K562 (cell line): ENCODE data around the gene AQP2. TPM values are rescaled to one million over a fixed set of nuclear protein-coding genes. Genes with fewer than 3 reads are reported as not detected.

ENCODE experiments used
- ATAC-seq: fragments of 200-7000 bp; cut with Tn5 transposase; 3 replicates; pipeline ENCODE4 v1.9.1; 2020; ENCODE audit warnings: moderate library complexity
- BruUV-seq: library from RNA; stranded (reverse); fragments of 400-500 nt; replicated peaks from 2 replicates; lab custom pipeline; 2021; lab: Mats Ljungman, UMichigan
- CTCF ChIA-PET: fragments of 300-600 bp; formaldehyde crosslinking; extraction: SDS; loops from one replicate; lab custom pipeline; 2021; ENCODE audit warnings: low intra/inter-chr PET ratio; lab: Yijun Ruan, JAX
- POLR2A ChIA-PET: fragments of 300-600, 350-650 bp; sonication (Branson Sonifier 250); formaldehyde crosslinking; extraction: SDS; loops from one replicate; lab custom pipeline; 2021; ENCODE audit warnings: antibody characterized with exemption, inconsistent platforms; lab: Yijun Ruan, JAX
- DNase-seq, 4 experiments: peaks; one replicate each; pipeline versions ENCODE4 v3.0.0 to v3.0.0-alpha.2; 2011 to 2018; ENCODE audit warnings: low spot score in 3 of 4, mixed read lengths in 3 of 4; ENCODE audit errors: extremely low read depth in 1 of 4
- FAIRE-seq: peaks from 2 replicates; lab custom pipeline; 2011; peaks lifted over from hg19 to GRCh38; lab: Jason Lieb, UNC
- H2AFZ ChIP-seq: 2 replicates; pipeline ENCODE4 v1.6.0; 2011; ENCODE audit warnings: low read depth, low read length, control low read depth, inconsistent platforms
- H3K27ac ChIP-seq: fragments of 200-600 bp; 3 replicates; pipeline ENCODE4 v1.8.0; 2011; ENCODE audit warnings: low read depth, mild to moderate bottlenecking, control low read depth, inconsistent platforms, low read length, moderate library complexity, mixed read lengths; ENCODE audit errors: extremely low read depth
- H3K27me3 ChIP-seq, 2 experiments: fragments of 300-600 bp in 1 of 2; 2 replicates in 1 of 2; 3 replicates in 1 of 2; pipeline versions ENCODE4 v1.6.0 to v1.8.0; 2011; ENCODE audit warnings: inconsistent platforms in 2 of 2, low read length in 2 of 2, mild to moderate bottlenecking in 1 of 2, mixed read lengths in 1 of 2, moderate library complexity in 1 of 2; ENCODE audit not compliant: control insufficient read depth in 2 of 2, insufficient read depth in 2 of 2
- H3K36me3 ChIP-seq: fragments of 300-600 bp; 3 replicates; pipeline ENCODE4 v1.8.0; 2011; ENCODE audit warnings: mild to moderate bottlenecking, low read length, inconsistent platforms; ENCODE audit not compliant: control insufficient read depth, insufficient read depth
- H3K4me1 ChIP-seq, 2 experiments: fragments of 200-600 bp in 1 of 2; replicated peaks in 1 of 2; 2 replicates in 1 of 2; 3 replicates in 1 of 2; pipeline versions ENCODE4 v1.5.1 to v1.8.0; 2011; ENCODE audit warnings: inconsistent platforms in 2 of 2, low read length in 2 of 2, mild to moderate bottlenecking in 1 of 2, mixed read lengths in 1 of 2, moderate library complexity in 1 of 2; ENCODE audit not compliant: control insufficient read depth in 2 of 2, insufficient read depth in 2 of 2
- H3K4me2 ChIP-seq: 2 replicates; pipeline ENCODE4 v1.6.1; 2011; ENCODE audit warnings: low read length, control low read depth, inconsistent platforms, mixed read lengths; ENCODE audit not compliant: insufficient read depth
- H3K4me3 ChIP-seq: fragments of 200-600 bp; sonication (generic), shearing (Covaris generic); 2 replicates; pipeline ENCODE4 v1.5.1; 2016; ENCODE audit warnings: control low read depth, inconsistent platforms
- H3K79me2 ChIP-seq: fragments of 200-600 bp; 3 replicates; pipeline ENCODE4 v1.8.0; 2011; ENCODE audit warnings: low read length, inconsistent platforms; ENCODE audit not compliant: control insufficient read depth, insufficient read depth
- H3K9ac ChIP-seq, 2 experiments: 2 replicates each; pipeline versions ENCODE4 v1.6.0 to v1.6.1; 2011; ENCODE audit warnings: low read depth in 2 of 2, low read length in 2 of 2, control low read depth in 1 of 2, inconsistent platforms in 1 of 2, mild to moderate bottlenecking in 1 of 2, mixed read lengths in 1 of 2; ENCODE audit not compliant: insufficient read depth in 1 of 2
- H3K9me1 ChIP-seq: one replicate; pipeline ENCODE4 v1.6.0; 2011; ENCODE audit warnings: inconsistent platforms, mild to moderate bottlenecking, low read length, moderate library complexity; ENCODE audit not compliant: control insufficient read depth, insufficient read depth
- H3K9me3 ChIP-seq: replicated peaks from 2 replicates; pipeline ENCODE4 v1.5.1; 2011; ENCODE audit warnings: low read depth, low read length, inconsistent platforms; ENCODE audit not compliant: control insufficient read depth, insufficient read depth
- H4K20me1 ChIP-seq: replicated peaks from 2 replicates; pipeline ENCODE4 v1.6.1; 2011; ENCODE audit warnings: low read length, inconsistent platforms, mixed read lengths; ENCODE audit not compliant: control insufficient read depth, insufficient read depth
- ILK ChIP-seq: fragments of 450-650 bp; IDR thresholded peaks from 2 replicates; pipeline ENCODE4 v1.6.1; 2016; ENCODE audit warnings: missing genetic modification characterization, low read depth, mild to moderate bottlenecking, missing compliant biosample characterization, moderate library complexity, borderline replicate concordance
- ZNF165 ChIP-seq: fragments of 250-450 bp; sonication (Bioruptor Pico); IDR thresholded peaks from 2 replicates; pipeline ENCODE4 v1.4.0; 2020; ENCODE audit warnings: borderline replicate concordance
- WGBS: fragments of 100-300 bp; shearing (Covaris generic); methylation state at CpG from one replicate; pipeline ENCODE4 v1.1.6; 2016; ENCODE audit warnings: low coverage, mixed read lengths; ENCODE audit not compliant: insufficient coverage; ENCODE audit errors: missing lambda C conversion rate; 5-methylcytosine and 5-hydroxymethylcytosine counted together
- in situ Hi-C: fragments of 300-500 bp; cut with MboI; formaldehyde crosslinking; loops from 4 replicates; pipeline ENCODE4 v1.15.0; 2018; ENCODE audit warnings: inconsistent platforms, mixed read lengths
- intact Hi-C: fragments of 100-400 bp; cut with micrococcal nuclease; formaldehyde crosslinking; loops from 2 replicates; pipeline ENCODE4 v1.14.2; 2022
- polyA plus RNA-seq, 8 experiments: library from polyadenylated mRNA; depleted of rRNA in 4 of 8; stranded (reverse) in 5 of 8; unstranded in 3 of 8; fragments of >200 nt; fragmentation: Nextera tagmentation in 2 of 8; fragmentation: Illumina TruSeq in 1 of 8; extraction: Ambion mirVana in 2 of 8; extraction: Trizol in 1 of 8; gene quantifications; 2 replicates each; pipeline versions ENCODE4 v1.2.1 to v1.2.3, GENCODE V29; 2011 to 2014; ENCODE audit warnings: inconsistent platforms in 1 of 8, missing spikeins in 1 of 8
- total RNA-seq, 7 experiments: library from RNA; depleted of rRNA in 6 of 7; stranded (reverse); fragments of >200 nt in 6 of 7; fragmentation: Illumina TruSeq in 2 of 7; extraction: Trizol in 2 of 7; gene quantifications; 2 replicates each; pipeline versions ENCODE4 v1.2.1 to v1.2.3, GENCODE V29; 2011 to 2021; ENCODE audit warnings: low replicate concordance in 1 of 7

The AQP2 gene
- total and polyA plus RNA-seq, 9 of the 15 experiments (the other 6 are each of a cell fraction or from before 2014, with no cell fraction given) = not detected

DNA sequence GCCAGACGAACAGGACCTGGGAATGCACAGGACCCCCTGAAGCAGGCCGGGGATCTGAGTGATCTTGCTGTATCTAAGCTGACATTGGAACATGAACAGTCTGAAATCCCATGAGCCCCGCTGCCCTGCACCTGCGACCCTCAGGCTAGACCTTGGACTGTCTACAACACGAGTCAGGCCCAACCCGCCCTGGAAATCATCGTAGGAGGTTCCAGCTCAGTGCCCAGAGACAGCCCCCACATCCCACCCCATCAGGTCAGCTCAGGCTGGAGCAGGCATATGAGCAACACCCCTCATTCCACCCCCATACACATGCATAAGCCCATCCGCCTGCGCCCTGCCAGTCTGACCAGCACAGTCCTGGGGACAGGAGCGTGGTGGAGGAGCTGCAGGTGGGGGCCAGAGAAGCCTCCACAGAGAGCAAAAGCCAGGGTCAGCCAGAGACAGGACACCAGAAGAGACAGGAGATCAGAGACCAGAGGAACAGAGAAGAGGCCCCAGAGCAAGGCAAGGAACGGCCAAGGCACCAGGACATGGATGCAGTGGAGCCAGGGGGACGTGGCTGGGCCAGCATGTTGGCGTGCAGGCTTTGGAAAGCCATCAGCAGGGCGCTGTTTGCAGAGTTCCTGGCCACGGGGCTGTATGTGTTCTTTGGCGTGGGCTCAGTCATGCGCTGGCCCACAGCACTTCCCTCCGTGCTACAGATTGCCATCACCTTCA, 22.3 kb downstream of the AQP2 start, which contains the start of gene AQP6:
Gene AQP6 (plus strand): TSS at position 307 of the 720 bp plus-strand sequence. CDS start 227 bp downstream, at position 534.
- ATAC-seq (no peak), FAIRE-seq (no peak), DNase-seq (no peak)
- intact Hi-C loops (no loop called here), in situ Hi-C loops (loop anchor here (5.0 kb wide), 1 partner anchor 94 kb away; no protein-coding TSS in a partner anchor)
- Histone ChIP-seq H3K9me1 (no peaks in the 10 kb centered on the region), H3K4me3 (no peak within 1 kb of the TSS), H4K20me1 (peaks cover 18% of the 10 kb centered on the region), H3K27ac (no peak within 1 kb of the TSS), H2AFZ (no peak within 1 kb of the TSS), H3K36me3 (no peaks in the 10 kb centered on the region), H3K4me1 (peaks cover 0 to 38% of the 10 kb centered on the region in 2 experiments; a peak in 4 of 5 replicates), H3K27me3 (peaks cover 28 to 65% of the 10 kb centered on the region in 2 experiments; a peak in 4 of 5 replicates), H3K4me2 (no peak within 1 kb of the TSS), H3K9ac (peak within 1 kb of the TSS in 1 of 2 experiments; percentile 45; a peak in 1 of 4 replicates), H3K9me3 (no peaks in the 10 kb centered on the region), H3K79me2 (no peaks in the 10 kb centered on the region)
- TF ChIP-seq ILK (tag) (no peak), ZNF165 (CRISPR knock-in tag) (no peak)
- POLR2A ChIA-PET = interaction anchor here (0.6 kb wide), 1 partner anchor 516 kb away, joined by 3 read pairs; no protein-coding TSS in a partner anchor
- CTCF ChIA-PET = interaction anchor here (1.7 kb wide), 1 partner anchor 98 kb away, joined by 5 read pairs; no protein-coding TSS in a partner anchor
- 23% methylated on average over 18 of the region's 18 CpGs for WGBS
- no TSS peak for BruUV-seq
